ENCODE measurements around the gene SLC41A3. TPM values are rescaled to one million over a fixed set of nuclear protein-coding genes. Genes with fewer than 3 reads are reported as not detected.

SLC41A3 gene
- total RNA-seq, result 38.7 and 43.5 TPM in 2 replicates

DNA sequence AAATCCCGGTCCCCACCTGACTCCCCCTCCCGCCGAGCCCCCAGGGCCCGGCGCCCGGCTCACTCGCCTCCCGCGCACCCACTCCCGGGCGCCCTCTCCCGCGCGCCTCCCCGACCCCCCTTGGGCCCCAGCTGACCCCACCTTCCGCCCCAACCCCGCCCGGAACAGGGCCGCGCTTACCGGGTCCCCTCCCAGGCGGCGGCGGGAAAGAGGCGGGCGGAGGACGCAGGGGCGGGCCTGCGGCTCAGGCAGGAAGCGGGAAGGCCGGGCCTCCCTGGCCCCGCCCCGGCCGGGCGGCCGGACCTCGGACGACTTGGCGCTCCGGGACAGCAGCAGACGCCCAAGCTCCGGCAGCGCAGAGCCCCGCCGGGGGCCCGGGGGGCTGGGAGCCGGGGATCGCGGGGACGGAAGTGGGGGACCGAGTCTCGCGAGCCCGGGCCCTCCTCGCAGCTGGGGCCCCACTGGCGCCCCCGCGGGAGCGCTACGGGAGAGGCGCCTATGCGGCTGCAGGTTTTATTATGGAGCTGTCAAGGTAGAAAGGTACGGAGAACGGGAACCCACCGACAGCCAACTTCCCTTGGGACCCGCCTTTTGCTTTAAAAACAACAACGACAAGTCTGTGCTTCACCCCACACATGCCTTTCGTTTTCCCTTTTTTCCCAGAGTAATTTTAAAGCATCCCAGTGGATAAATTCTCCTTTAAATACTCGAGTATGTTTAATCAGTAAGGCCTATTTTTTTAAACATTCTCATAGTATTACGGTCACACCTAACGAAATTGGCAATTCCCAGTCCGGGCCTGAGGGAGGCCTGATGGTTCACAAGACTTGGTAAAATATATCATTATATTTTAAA is at the start of gene SLC41A3:
Gene SLC41A3, minus strand, starts transcription at position 212 of the 855 bp plus-strand sequence. CDS start 15,905 bp downstream, outside the sequence.

GRCh38 chr3:125968701-125969592 is 115.0 kb downstream of the SLC41A3 start, which contains the start of gene ROPN1B:
Gene ROPN1B (plus strand): TSS chr3:125969178. CDS start chr3:125972055, 2,877 bp downstream.

Other genes starting within 250 kb of the SLC41A3 start
- not detected in 2 replicates for gene ROPN1B, start 114.9 kb downstream of the SLC41A3 start, total RNA-seq
- 7.0 and 13.7 TPM in 2 replicates for gene ALDH1L1, start 96.5 kb upstream of the SLC41A3 start, total RNA-seq

Measured in cardiac atrium fibroblast (primary cell).